B cell (primary cell): ENCODE results near the gene PDILT.

ENCODE experiments used
- CTCF ChIP-seq: fragments of 200-600 bp; IDR thresholded peaks from one replicate; pipeline ENCODE4 v1.8.0; 2022; ENCODE audit warnings: antibody characterized with exemption, mild to moderate bottlenecking
- EZH2 ChIP-seq: IDR thresholded peaks from 2 replicates; pipeline ENCODE4 v1.6.1; 2012; ENCODE audit warnings: borderline replicate concordance, low read depth, mild to moderate bottlenecking, moderate library complexity, low read length; ENCODE audit not compliant: insufficient read depth, poor library complexity, severe bottlenecking

DNA sequence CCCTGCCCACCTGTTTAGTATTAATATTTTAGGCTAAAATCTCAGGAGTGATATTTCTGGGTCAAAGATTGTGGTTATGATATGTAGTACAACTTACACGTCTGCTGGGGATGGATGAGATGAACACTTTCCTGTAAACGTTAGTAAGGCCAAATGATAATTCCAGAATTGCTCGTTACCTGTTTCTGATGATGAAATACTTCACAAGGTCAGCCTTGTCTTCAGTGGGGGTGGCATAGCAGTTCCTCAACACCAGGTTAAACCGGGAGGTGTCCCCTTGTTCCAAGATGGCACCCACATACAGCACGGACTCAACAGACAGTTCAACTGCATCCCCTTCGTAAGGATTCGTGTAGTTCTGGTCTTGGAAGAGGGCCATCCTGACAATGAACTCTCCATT, 86.5 kb downstream of the PDILT start:
- TF ChIP-seq CTCF (no peak), EZH2 (no peak)
